HG03103 (cell line): ENCODE results near the gene GTSE1.

Source experiments
- ATAC-seq: cut with Tn5 transposase; IDR thresholded peaks from one replicate; pipeline ENCODE4 v1.9.1; 2021; ENCODE audit warnings: low read depth; ENCODE audit not compliant: unreplicated experiment

Gene GTSE1

GRCh38 chr22:46323162-46323561 is 26.5 kb downstream of the GTSE1 start:
- ATAC-seq: no peak

GRCh38 chr22:46326066-46326680 is 29.5 kb downstream of the GTSE1 start:
- no peak for ATAC-seq

GRCh38 chr22:46327691-46328465 is 31.2 kb downstream of the GTSE1 start:
- no peak for ATAC-seq

- ATAC-seq: no peak
Observed at GRCh38 chr22:46328797-46329196, 32.1 kb downstream of the GTSE1 start.

- no peak for ATAC-seq
Observed at GRCh38 chr22:46329616-46330015, 32.9 kb downstream of the GTSE1 start.

- no peak for ATAC-seq
Observed at GRCh38 chr22:46330426-46330825, 33.8 kb downstream of the GTSE1 start.

- ATAC-seq: no peak
Observed at GRCh38 chr22:46331496-46331895, 34.8 kb downstream of the GTSE1 start.

GRCh38 chr22:46335201-46336118 is 38.8 kb downstream of the GTSE1 start, which contains the start of gene TRMU:
TSS of gene TRMU (plus strand) at chr22:46335714. CDS start at chr22:46335765, 51 bp downstream.
- ATAC-seq: peak; percentile 77

GRCh38 chr22:46336119-46337078 is 39.7 kb downstream of the GTSE1 start:
- ATAC-seq: no peak

- no peak for ATAC-seq
Observed at GRCh38 chr22:46337870-46338269, 41.2 kb downstream of the GTSE1 start.

GRCh38 chr22:46338636-46339035 is 42.0 kb downstream of the GTSE1 start:
- ATAC-seq: no peak

GRCh38 chr22:46339956-46340355 is 43.3 kb downstream of the GTSE1 start:
- no peak for ATAC-seq

GRCh38 chr22:46340676-46341075 is 44.0 kb downstream of the GTSE1 start:
- no peak for ATAC-seq

- ATAC-seq: no peak
Observed at GRCh38 chr22:46346680-46347405, 50.2 kb downstream of the GTSE1 start.

- no peak for ATAC-seq
Observed at GRCh38 chr22:46347646-46348045, 51.0 kb downstream of the GTSE1 start.

GRCh38 chr22:46348099-46348695 is 51.5 kb downstream of the GTSE1 start:
- ATAC-seq: no peak

GRCh38 chr22:46349238-46349637 is 52.6 kb downstream of the GTSE1 start:
- no peak for ATAC-seq

GRCh38 chr22:46349681-46350080 is 53.0 kb downstream of the GTSE1 start:
- ATAC-seq: no peak

- no peak for ATAC-seq
Observed at GRCh38 chr22:46350121-46350520, 53.5 kb downstream of the GTSE1 start.
